Lung (tissue), 12 donors: ENCODE results near the gene MAP6D1. TPM values are rescaled to one million over a fixed set of nuclear protein-coding genes. Genes with fewer than 3 reads are reported as not detected.

Experiments
- ATAC-seq: fragments of 200-7000 bp; cut with Tn5 transposase; one replicate; pipeline ENCODE4 v1.9.1; 2020; ENCODE audit warnings: moderate number of reproducible peaks; ENCODE audit not compliant: insufficient read depth, low FRiP score
- DNase-seq, 3 donors: peaks; one replicate each; pipeline ENCODE4 v3.0.0-alpha.2; 2013 to 2017
- H3K27ac ChIP-seq, 2 donors: one replicate each; pipeline ENCODE4 v1.5.1; 2013; ENCODE audit warnings: mild to moderate bottlenecking in 2 of 2, moderate library complexity in 2 of 2, control low read depth in 1 of 2, inconsistent platforms in 1 of 2, low read depth in 1 of 2, low read length in 1 of 2
- H3K27me3 ChIP-seq, 3 donors: one replicate each; pipeline ENCODE4 v1.5.1; 2013; ENCODE audit warnings: low read length in 2 of 3; ENCODE audit not compliant: control insufficient read depth in 3 of 3, insufficient read depth in 3 of 3
- H3K36me3 ChIP-seq, 4 donors: one replicate each; pipeline ENCODE4 v1.5.1; 2013; ENCODE audit warnings: low read length in 4 of 4, mild to moderate bottlenecking in 1 of 4, moderate library complexity in 1 of 4; ENCODE audit not compliant: control insufficient read depth in 4 of 4, insufficient read depth in 4 of 4
- H3K4me1 ChIP-seq, 5 donors: one replicate each; pipeline ENCODE4 v1.5.1; 2013; ENCODE audit warnings: low read length in 5 of 5, mild to moderate bottlenecking in 2 of 5, moderate library complexity in 1 of 5; ENCODE audit not compliant: control insufficient read depth in 5 of 5, insufficient read depth in 5 of 5
- H3K4me3 ChIP-seq: one replicate; pipeline ENCODE4 v1.5.1; 2013; ENCODE audit warnings: mild to moderate bottlenecking, control low read depth, moderate library complexity
- H3K9ac ChIP-seq, 2 donors: one replicate each; pipeline ENCODE4 v1.5.1; 2013; ENCODE audit warnings: low read length in 2 of 2, control low read depth in 1 of 2; ENCODE audit not compliant: insufficient read depth in 1 of 2
- H3K9me3 ChIP-seq, 4 donors: one replicate each; pipeline ENCODE4 v1.5.1; 2013; ENCODE audit warnings: low read length in 3 of 4, mild to moderate bottlenecking in 1 of 4, moderate library complexity in 1 of 4; ENCODE audit not compliant: control insufficient read depth in 4 of 4, insufficient read depth in 3 of 4
- CTCF ChIP-seq: IDR thresholded peaks from 2 replicates; pipeline ENCODE4 v1.5.1; 2012; ENCODE audit warnings: mild to moderate bottlenecking; ENCODE audit errors: control extremely low read depth, extremely low read depth
- WGBS, 2 donors: extraction: QIAGEN DNeasy Blood & Tissue Kit; methylation state at CpG; one replicate each; pipeline ENCODE4 v1.1.7; 2013; 5-methylcytosine and 5-hydroxymethylcytosine counted together
- polyA plus RNA-seq, 2 donors: library from polyadenylated mRNA; stranded (reverse); fragments of 200-250 nt; gene quantifications; one replicate each; pipeline ENCODE4 v1.2.1, GENCODE V29; 2013
- total RNA-seq, 2 donors: library from RNA; depleted of rRNA in 1 of 2; stranded (reverse); fragments of >200 nt in 1 of 2; gene quantifications; one replicate each; pipeline ENCODE4 v1.2.1, GENCODE V29; 2014 to 2021
- donor health status: control.
- donor health status: control.
- donor health status: Bipolar disorder and iron deficiency.
- donor health status: healthy.
- donor health status: DM: yes; HTN: yes; CAD: no.

The MAP6D1 gene
- total and polyA plus RNA-seq, 4 donors, result 0.64 to 1.9 (median 1.3) TPM

GRCh38 chr3:183814240-183814639, 11.1 kb downstream of the MAP6D1 start:
- no peak for ATAC-seq

GRCh38 chr3:183812761-183813445, 12.5 kb downstream of the MAP6D1 start:
- H3K4me3 ChIP-seq, result no peak overlapping the region
- peaks cover 0 to 3% (median 0%) of the 10 kb centered on the region in 5 donors for H3K4me1 ChIP-seq
- no peaks in the 10 kb centered on the region for H3K27me3 ChIP-seq
- ATAC-seq (no peak), DNase-seq (peak in 1 of 3 donors; percentile 23)
- H3K9ac ChIP-seq, result no peak overlapping the region
- no peaks in the 10 kb centered on the region for H3K9me3 ChIP-seq
- peaks cover 15 to 30% (median 22%) of the 10 kb centered on the region in 4 donors for H3K36me3 ChIP-seq
- no peak overlapping the region for H3K27ac ChIP-seq
- 89 to 90% methylated on average over 8 of the region's 8 CpGs for WGBS, 2 donors
- TF ChIP-seq CTCF, result no peak

More at GRCh38 chr3:183814240-183814639, 11.1 kb downstream of the MAP6D1 start:
- 92 to 98% methylated on average over 1 of the region's 1 CpG for WGBS, 2 donors
- no peak for TF ChIP-seq CTCF
- Histone ChIP-seq H3K9me3 (no peaks in the 10 kb centered on the region), H3K27ac (no peak overlapping the region), H3K36me3 (peaks cover 10 to 21% (median 15%) of the 10 kb centered on the region in 4 donors), H3K4me1 (peaks cover 0 to 3% (median 0%) of the 10 kb centered on the region in 5 donors), H3K4me3 (no peak overlapping the region), H3K27me3 (no peaks in the 10 kb centered on the region), H3K9ac (no peak overlapping the region)
- DNase-seq, result no peak

GRCh38 chr3:183811638-183812037, 13.7 kb downstream of the MAP6D1 start:
- H3K36me3 ChIP-seq, result peaks cover 23 to 40% (median 31%) of the 10 kb centered on the region in 4 donors

More at GRCh38 chr3:183811638-183812037, 13.7 kb downstream of the MAP6D1 start:
- no peak for TF ChIP-seq CTCF
- H3K4me3 ChIP-seq, result no peak overlapping the region
- ATAC-seq, result no peak
- WGBS, 2 donors, result 95 to 96% methylated on average over 11 of the region's 11 CpGs
- H3K9ac ChIP-seq, result no peak overlapping the region
- H3K27ac ChIP-seq, result no peak overlapping the region
- no peaks in the 10 kb centered on the region for H3K9me3 ChIP-seq
- no peaks in the 10 kb centered on the region for H3K27me3 ChIP-seq
- DNase-seq, result no peak
- H3K4me1 ChIP-seq, result peaks cover 0 to 3% (median 0%) of the 10 kb centered on the region in 5 donors
